Stomach (tissue), 9 donors: Measurements from ENCODE around the gene FANCL. TPM values are rescaled to one million over a fixed set of nuclear protein-coding genes. Genes with fewer than 3 reads are reported as not detected.

ENCODE experiments used
- DNase-seq, 2 donors: peaks; one replicate each; pipeline versions ENCODE4 v3.0.0 to v3.0.0-alpha.2; 2013 to 2019
- H3K27ac ChIP-seq, 5 donors: fragments of 200-600 bp in 4 of 5; sonication (generic) in 4 of 5; one replicate each; pipeline ENCODE4 v1.5.1; 2013 to 2019; ENCODE audit warnings: mild to moderate bottlenecking in 1 of 5, moderate library complexity in 1 of 5
- H3K27me3 ChIP-seq, 3 donors: fragments of 200-600 bp; sonication (generic); one replicate each; pipeline ENCODE4 v1.5.1; 2017 to 2019; ENCODE audit warnings: mixed run types in 1 of 3
- H3K36me3 ChIP-seq, 4 donors: fragments of 200-600 bp; sonication (generic); 1 replicate in 3 of 4; 2 replicates in 1 of 4; pipeline ENCODE4 v1.5.1; 2016 to 2019
- H3K4me1 ChIP-seq, 4 donors: fragments of 200-600 bp; sonication (generic); one replicate each; pipeline ENCODE4 v1.5.1; 2016 to 2019
- H3K4me3 ChIP-seq, 4 donors: fragments of 200-600 bp; sonication (generic) in 3 of 4; one replicate each; pipeline ENCODE4 v1.5.1; 2016 to 2019; ENCODE audit warnings: mild to moderate bottlenecking in 1 of 4
- H3K9me3 ChIP-seq, 4 donors: fragments of 200-600 bp; sonication (generic); one replicate each; pipeline ENCODE4 v1.5.1; 2016 to 2019
- CTCF ChIP-seq, 7 experiments: fragments of 450-650 bp in 4 of 7; fragments of 200-600 bp in 3 of 7; sonication (generic) in 3 of 7; IDR thresholded peaks; one replicate each; pipeline ENCODE4 v1.5.1; 2016 to 2019; ENCODE audit warnings: antibody characterized with exemption in 7 of 7, control low read depth in 2 of 7, mild to moderate bottlenecking in 1 of 7
- EP300 ChIP-seq: sonication (generic); formaldehyde crosslinking; IDR thresholded peaks from one replicate; pipeline ENCODE4 v1.6.1; 2017; ENCODE audit warnings: antibody characterized with exemption
- POLR2A ChIP-seq, 4 donors: fragments of 450-650 bp; IDR thresholded peaks; one replicate each; pipeline ENCODE4 v1.6.1; 2016; ENCODE audit warnings: antibody characterized with exemption in 4 of 4, control low read depth in 2 of 4, mild to moderate bottlenecking in 1 of 4, moderate library complexity in 1 of 4
- POLR2AphosphoS5 ChIP-seq, 3 donors: sonication (generic); formaldehyde crosslinking; IDR thresholded peaks; one replicate each; pipeline ENCODE4 v1.6.1; 2016; ENCODE audit warnings: antibody characterized with exemption in 3 of 3
- WGBS, 5 donors: extraction: QIAGEN DNeasy Blood & Tissue Kit in 3 of 5; methylation state at CpG; one replicate each; pipeline versions ENCODE4 v1.1.5 to v1.1.7; 2013 to 2018; 5-methylcytosine and 5-hydroxymethylcytosine counted together
- intact Hi-C: fragments of 100-400 bp; cut with DNase I; formaldehyde crosslinking; loops from one replicate; pipeline ENCODE4 v1.15.1; 2023; ENCODE audit warnings: low total_unique reads
- polyA plus RNA-seq, 3 donors: library from polyadenylated mRNA; stranded (reverse); fragments of 200-250 nt; gene quantifications; one replicate each; pipeline ENCODE4 v1.2.3, GENCODE V29; 2013
- total RNA-seq, 5 donors: library from RNA; depleted of rRNA; stranded (reverse); fragments of >200 nt; gene quantifications; one replicate each; pipeline versions ENCODE4 v1.1.0 to v1.2.3, GENCODE V29; 2014 to 2016
- donor health status: healthy with polysubstance abuse.
- donor health status: Bipolar disorder and iron deficiency.
- donor health status: healthy.

The FANCL gene
- total and polyA plus RNA-seq, 8 donors: 4.9 to 275 (median 22.2) TPM

- intact Hi-C loops: no loop called here
- no peaks in the 10 kb centered on the region for H3K9me3 ChIP-seq
- no peak for DNase-seq
- no peak overlapping the region for H3K4me3 ChIP-seq
- no peak overlapping the region for H3K27ac ChIP-seq
- H3K36me3 ChIP-seq: peaks cover 0 to 14% (median 10%) of the 10 kb centered on the region in 4 donors
- H3K4me1 ChIP-seq: peaks cover 0 to 8% (median 2%) of the 10 kb centered on the region in 4 donors
- TF ChIP-seq POLR2A (IDR thresholded peaks at IDR 0.05) (no peak), EP300 (no peak), CTCF (IDR thresholded peaks at IDR 0.05) (no peak), POLR2AphosphoS5 (IDR thresholded peaks at IDR 0.05) (no peak)
- H3K27me3 ChIP-seq: no peaks in the 10 kb centered on the region
These were observed 38.1 kb downstream of the FANCL start for GRCh38 chr2:58203018-58203417.

GRCh38 chr2:58202404-58202803 is 38.7 kb downstream of the FANCL start:
- Histone ChIP-seq H3K9me3 (no peaks in the 10 kb centered on the region), H3K4me1 (peaks cover 0 to 8% (median 2%) of the 10 kb centered on the region in 4 donors), H3K36me3 (peaks cover 0 to 20% (median 11%) of the 10 kb centered on the region in 4 donors), H3K4me3 (no peak overlapping the region), H3K27me3 (no peaks in the 10 kb centered on the region), H3K27ac (no peak overlapping the region)
- TF ChIP-seq POLR2A (IDR thresholded peaks at IDR 0.05) (no peak), POLR2AphosphoS5 (IDR thresholded peaks at IDR 0.05) (no peak), EP300 (no peak), CTCF (IDR thresholded peaks at IDR 0.05) (no peak)
- intact Hi-C loops: no loop called here
- 82 to 100% (median 97%) methylated on average over 1 of the region's 1 CpG for WGBS, 5 donors
- DNase-seq: no peak

- DNase-seq: no peak
- Histone ChIP-seq H3K36me3 (peaks cover 0 to 21% (median 10%) of the 10 kb centered on the region in 4 donors), H3K9me3 (no peaks in the 10 kb centered on the region), H3K4me3 (no peak overlapping the region), H3K27me3 (no peaks in the 10 kb centered on the region), H3K27ac (no peak overlapping the region), H3K4me1 (no peaks in the 10 kb centered on the region)
- intact Hi-C loops: no loop called here
- 92 to 98% (median 92%) methylated on average over 2 of the region's 2 CpGs for WGBS, 5 donors
- TF ChIP-seq POLR2A (IDR thresholded peaks at IDR 0.05) (no peak), EP300 (no peak), POLR2AphosphoS5 (IDR thresholded peaks at IDR 0.05) (no peak), CTCF (IDR thresholded peaks at IDR 0.05) (no peak)
These were observed 43.2 kb downstream of the FANCL start for GRCh38 chr2:58197894-58198293.

GRCh38 chr2:58195662-58196061 is 45.5 kb downstream of the FANCL start:
- H3K36me3 ChIP-seq: peaks cover 0 to 15% (median 10%) of the 10 kb centered on the region in 4 donors
- no peaks in the 10 kb centered on the region for H3K9me3 ChIP-seq
- no peaks in the 10 kb centered on the region for H3K27me3 ChIP-seq
- H3K4me3 ChIP-seq: no peak overlapping the region
- no peak for TF ChIP-seq POLR2AphosphoS5 (IDR thresholded peaks at IDR 0.05)
- TF ChIP-seq EP300: no peak
- TF ChIP-seq POLR2A (IDR thresholded peaks at IDR 0.05): no peak
- no peak for TF ChIP-seq CTCF (IDR thresholded peaks at IDR 0.05)
- 96 to 100% (median 98%) methylated on average over 1 of the region's 1 CpG for WGBS, 5 donors
- intact Hi-C loops: no loop called here
- H3K4me1 ChIP-seq: no peaks in the 10 kb centered on the region
- DNase-seq: no peak
- H3K27ac ChIP-seq: no peak overlapping the region
